Measurements from ENCODE around the gene ASB8.

The ASB8 gene, protein sequence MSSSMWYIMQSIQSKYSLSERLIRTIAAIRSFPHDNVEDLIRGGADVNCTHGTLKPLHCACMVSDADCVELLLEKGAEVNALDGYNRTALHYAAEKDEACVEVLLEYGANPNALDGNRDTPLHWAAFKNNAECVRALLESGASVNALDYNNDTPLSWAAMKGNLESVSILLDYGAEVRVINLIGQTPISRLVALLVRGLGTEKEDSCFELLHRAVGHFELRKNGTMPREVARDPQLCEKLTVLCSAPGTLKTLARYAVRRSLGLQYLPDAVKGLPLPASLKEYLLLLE

DNA sequence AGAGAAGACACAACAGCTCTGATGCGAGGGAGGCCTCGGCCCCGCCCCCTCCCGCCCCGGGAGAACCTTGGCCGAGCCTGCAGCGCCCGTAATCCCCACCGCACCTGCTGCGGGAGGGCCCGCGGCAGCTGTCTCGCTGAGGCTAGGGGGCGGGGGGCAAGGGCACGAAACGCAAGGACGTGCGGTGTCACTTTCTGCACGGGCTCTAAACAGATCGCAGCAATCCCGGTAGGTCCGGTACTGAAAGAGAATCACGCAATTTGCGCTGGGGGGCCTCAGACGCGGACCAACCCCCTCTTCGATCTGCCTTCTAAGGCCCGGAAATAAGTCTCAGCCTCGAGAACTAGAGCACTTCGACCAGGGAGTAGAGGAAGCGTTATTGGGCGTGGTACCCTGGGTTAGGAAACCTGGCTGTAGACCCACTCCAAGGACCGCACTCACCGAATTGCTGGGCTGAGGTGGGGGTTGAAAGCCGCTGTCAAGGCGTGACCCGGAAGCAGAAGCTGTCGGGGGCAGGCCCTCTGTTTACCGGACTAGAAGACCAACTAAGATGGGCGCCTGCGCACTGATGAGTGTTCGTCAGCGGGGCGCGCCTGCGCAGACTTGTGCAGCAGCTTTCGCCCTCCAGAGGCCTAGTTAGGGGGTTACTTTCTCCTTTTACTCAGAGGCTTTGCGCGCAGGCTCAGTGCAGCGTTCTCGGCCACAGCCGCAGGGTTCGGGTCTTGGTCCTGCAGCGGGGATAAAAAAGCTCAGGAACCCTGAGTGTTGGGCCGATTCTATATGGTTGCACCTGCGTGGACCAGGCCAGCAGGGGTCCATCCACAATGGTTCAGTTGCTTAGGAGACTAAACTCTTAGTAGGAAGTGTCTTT is at the start of gene ASB8:
Gene ASB8 (minus strand): TSS at position 498 of the 871 bp plus-strand sequence. CDS start 4,019 bp downstream, outside the sequence.
- peak within 1 kb of the TSS; percentile 89 to 99 (median 97) for H3K4me3 ChIP-seq (ENCODE audit: low read depth in 1 of 5, low read length in 5 of 5)
- H3K9me3 ChIP-seq (ENCODE audit: control insufficient read depth in 5 of 5, low read length in 5 of 5) = no peaks in the 10 kb centered on the region
- H3K4me1 ChIP-seq (ENCODE audit: control insufficient read depth in 5 of 5, insufficient read depth in 5 of 5, low read length in 5 of 5) = peaks cover 0 to 22% (median 16%) of the 10 kb centered on the region in 5 donors
- H3K9ac ChIP-seq (ENCODE audit: low read length in 5 of 5) = peak within 1 kb of the TSS; percentile 84 to 97 (median 89)
- no peaks in the 10 kb centered on the region for H3K27me3 ChIP-seq (ENCODE audit: control insufficient read depth in 5 of 5, insufficient read depth in 4 of 5, low read length in 5 of 5)
- H3K27ac ChIP-seq (ENCODE audit: low read depth, low read length) = peak within 1 kb of the TSS; percentile 86
- peaks cover 8 to 13% (median 10%) of the 10 kb centered on the region in 5 donors for H3K36me3 ChIP-seq (ENCODE audit: control insufficient read depth in 5 of 5, insufficient read depth in 5 of 5, low read length in 5 of 5)

DNA sequence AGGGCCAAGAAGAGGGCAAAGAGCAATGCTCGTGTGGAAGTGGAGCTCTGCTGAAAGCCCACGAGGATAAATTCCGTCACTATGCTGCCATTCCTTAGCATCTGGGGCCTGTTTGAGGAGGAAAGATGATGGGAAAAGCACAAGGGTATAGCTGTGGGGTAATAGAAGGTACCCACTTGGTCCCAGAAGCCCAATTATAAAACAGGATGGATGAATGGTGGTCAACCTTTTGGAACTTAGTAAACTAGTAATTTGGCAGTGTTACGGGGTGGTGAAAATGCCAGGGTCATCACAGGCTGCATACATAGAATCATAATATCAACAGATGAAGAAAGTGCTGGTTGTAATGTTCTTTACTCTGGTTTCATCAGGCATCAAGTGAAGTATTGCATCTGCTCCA is 45.9 kb upstream of the ASB8 start, which contains the start of gene OR10AD1:
Gene OR10AD1 (minus strand): TSS at position 101 of the 400 bp plus-strand sequence. CDS start 0 bp downstream, at position 101.
- Histone ChIP-seq H3K27ac (ENCODE audit: low read depth, low read length) (no peak within 1 kb of the TSS), H3K4me3 (ENCODE audit: low read depth in 1 of 5, low read length in 5 of 5) (no peak within 1 kb of the TSS), H3K36me3 (ENCODE audit: control insufficient read depth in 5 of 5, insufficient read depth in 5 of 5, low read length in 5 of 5) (peaks cover 0 to 9% (median 0%) of the 10 kb centered on the region in 5 donors), H3K27me3 (ENCODE audit: control insufficient read depth in 5 of 5, insufficient read depth in 4 of 5, low read length in 5 of 5) (no peaks in the 10 kb centered on the region), H3K4me1 (ENCODE audit: control insufficient read depth in 5 of 5, insufficient read depth in 5 of 5, low read length in 5 of 5) (peaks cover 0 to 24% (median 18%) of the 10 kb centered on the region in 5 donors), H3K9ac (ENCODE audit: low read length in 5 of 5) (no peak within 1 kb of the TSS), H3K9me3 (ENCODE audit: control insufficient read depth in 5 of 5, low read length in 5 of 5) (peaks cover 0 to 20% (median 14%) of the 10 kb centered on the region in 5 donors)

DNA sequence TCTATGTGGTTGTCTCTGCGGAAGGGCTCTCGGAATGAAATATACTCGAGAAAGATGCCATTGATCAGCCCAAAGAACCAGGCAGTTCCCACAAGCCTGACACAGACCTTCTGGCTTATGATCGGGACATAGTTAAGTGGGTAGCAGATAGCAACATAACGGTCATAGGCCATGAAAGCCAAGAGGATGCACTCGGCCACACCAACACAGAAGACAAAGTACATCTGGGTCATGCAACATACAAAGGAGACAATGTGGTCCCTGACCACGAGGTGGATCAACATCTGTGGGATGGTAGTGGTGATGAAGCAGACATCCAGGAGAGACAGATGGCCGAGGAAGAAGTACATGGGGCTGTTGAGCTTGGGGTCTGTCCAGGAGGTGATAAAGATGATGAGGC is 45.5 kb upstream of the ASB8 start:
- Histone ChIP-seq H3K36me3 (ENCODE audit: control insufficient read depth in 5 of 5, insufficient read depth in 5 of 5, low read length in 5 of 5) (peaks cover 0 to 9% (median 0%) of the 10 kb centered on the region in 5 donors), H3K9ac (ENCODE audit: low read length in 5 of 5) (no peak overlapping the region), H3K27me3 (ENCODE audit: control insufficient read depth in 5 of 5, insufficient read depth in 4 of 5, low read length in 5 of 5) (no peaks in the 10 kb centered on the region), H3K9me3 (ENCODE audit: control insufficient read depth in 5 of 5, low read length in 5 of 5) (peaks cover 0 to 20% (median 14%) of the 10 kb centered on the region in 5 donors), H3K4me3 (ENCODE audit: low read depth in 1 of 5, low read length in 5 of 5) (no peak overlapping the region), H3K27ac (ENCODE audit: low read depth, low read length) (no peak overlapping the region), H3K4me1 (ENCODE audit: control insufficient read depth in 5 of 5, insufficient read depth in 5 of 5, low read length in 5 of 5) (peaks cover 0 to 26% (median 18%) of the 10 kb centered on the region in 5 donors)

DNA sequence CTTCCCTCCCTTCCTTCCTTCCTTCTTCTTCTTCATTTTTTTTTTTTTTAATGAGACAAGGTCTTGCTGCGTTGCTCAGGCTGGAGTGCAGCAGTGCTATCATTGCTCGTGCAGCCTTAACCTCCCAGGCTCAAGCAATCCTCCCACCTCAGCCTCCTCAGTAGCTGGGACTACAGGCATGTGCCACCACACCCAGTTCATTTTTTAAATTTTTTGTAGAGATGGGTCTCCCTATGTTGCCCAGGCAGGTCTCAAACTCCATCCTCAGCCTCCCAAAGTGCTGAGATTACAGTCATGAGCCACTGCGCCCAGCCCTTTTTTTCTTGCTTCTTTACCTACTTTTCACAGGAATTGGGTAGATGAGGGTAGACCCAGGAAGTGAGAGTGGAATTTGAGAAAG is 44.2 kb upstream of the ASB8 start:
- Histone ChIP-seq H3K9ac (ENCODE audit: low read length in 5 of 5) (no peak overlapping the region), H3K4me1 (ENCODE audit: control insufficient read depth in 5 of 5, insufficient read depth in 5 of 5, low read length in 5 of 5) (peaks cover 0 to 34% (median 18%) of the 10 kb centered on the region in 5 donors), H3K27me3 (ENCODE audit: control insufficient read depth in 5 of 5, insufficient read depth in 4 of 5, low read length in 5 of 5) (no peaks in the 10 kb centered on the region), H3K4me3 (ENCODE audit: low read depth in 1 of 5, low read length in 5 of 5) (no peak overlapping the region), H3K27ac (ENCODE audit: low read depth, low read length) (no peak overlapping the region), H3K36me3 (ENCODE audit: control insufficient read depth in 5 of 5, insufficient read depth in 5 of 5, low read length in 5 of 5) (peaks cover 0 to 9% (median 0%) of the 10 kb centered on the region in 5 donors), H3K9me3 (ENCODE audit: control insufficient read depth in 5 of 5, low read length in 5 of 5) (peaks cover 0 to 15% (median 10%) of the 10 kb centered on the region in 5 donors)

DNA sequence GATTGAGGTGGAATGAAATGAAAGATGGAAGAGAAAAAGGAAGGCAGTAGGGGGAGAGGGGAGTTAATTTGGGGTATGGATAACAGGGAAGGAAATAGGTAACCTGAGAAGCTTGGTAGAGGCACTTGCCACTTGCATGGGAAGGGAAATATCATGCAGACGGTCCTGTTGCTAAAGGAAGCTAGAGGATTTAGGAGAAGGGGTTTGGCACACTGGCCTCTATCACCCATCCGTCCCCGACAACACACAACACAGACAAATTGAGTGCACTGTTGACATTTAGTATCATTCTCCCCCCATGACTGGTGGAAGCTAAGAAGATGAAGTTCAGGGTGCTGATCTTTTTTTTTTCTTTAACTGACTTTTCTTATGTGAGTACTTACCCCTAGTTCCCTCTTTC is 43.8 kb upstream of the ASB8 start:
- Histone ChIP-seq H3K27me3 (ENCODE audit: control insufficient read depth in 5 of 5, insufficient read depth in 4 of 5, low read length in 5 of 5) (no peaks in the 10 kb centered on the region), H3K4me3 (ENCODE audit: low read depth in 1 of 5, low read length in 5 of 5) (no peak overlapping the region), H3K36me3 (ENCODE audit: control insufficient read depth in 5 of 5, insufficient read depth in 5 of 5, low read length in 5 of 5) (peaks cover 0 to 9% (median 0%) of the 10 kb centered on the region in 5 donors), H3K27ac (ENCODE audit: low read depth, low read length) (no peak overlapping the region), H3K9ac (ENCODE audit: low read length in 5 of 5) (no peak overlapping the region), H3K9me3 (ENCODE audit: control insufficient read depth in 5 of 5, low read length in 5 of 5) (peaks cover 0 to 14% (median 10%) of the 10 kb centered on the region in 5 donors), H3K4me1 (ENCODE audit: control insufficient read depth in 5 of 5, insufficient read depth in 5 of 5, low read length in 5 of 5) (peaks cover 0 to 34% (median 18%) of the 10 kb centered on the region in 5 donors)

DNA sequence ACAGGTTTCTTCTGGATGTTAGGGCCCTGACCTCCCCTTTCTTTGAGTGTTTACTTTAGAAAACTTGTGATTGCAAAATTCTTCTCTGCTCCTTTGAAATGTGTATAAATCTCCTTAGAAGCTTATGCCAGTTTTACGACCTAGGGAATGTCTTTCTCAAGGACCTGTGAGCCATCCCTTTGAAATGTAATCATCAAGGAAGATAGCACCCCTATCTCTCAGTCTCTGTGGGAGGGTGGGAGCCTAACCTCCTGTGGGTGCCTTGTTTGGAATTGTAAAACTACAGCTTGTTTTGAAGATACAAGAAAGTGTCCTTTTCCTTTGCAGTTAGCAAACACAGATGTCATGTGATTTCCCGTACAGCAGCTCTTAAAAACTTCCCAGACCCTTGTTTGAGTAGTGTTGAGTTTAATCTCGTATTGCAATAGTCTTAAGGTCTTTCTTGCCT is 42.5 kb upstream of the ASB8 start:
- no peak overlapping the region for H3K4me3 ChIP-seq (ENCODE audit: low read depth in 1 of 5, low read length in 5 of 5)

DNA sequence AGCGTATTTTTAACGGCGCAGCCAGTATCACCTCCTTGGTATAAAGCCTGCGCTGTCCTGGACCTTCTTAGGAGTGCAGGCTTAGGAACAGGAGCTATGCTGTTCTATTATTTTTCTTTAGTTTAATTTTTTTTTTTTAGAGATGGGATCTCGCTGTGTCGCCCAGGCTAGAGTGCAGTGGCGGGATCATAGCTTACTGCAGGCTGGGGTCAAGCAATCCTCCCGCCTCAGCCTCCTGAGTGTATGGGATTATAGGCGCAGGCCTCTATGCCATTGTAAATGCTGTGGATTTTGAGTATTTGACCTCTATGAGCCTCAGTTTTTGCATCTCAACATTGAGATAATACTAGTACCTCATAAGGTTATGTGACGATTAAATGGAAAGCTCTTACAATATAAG is 41.7 kb upstream of the ASB8 start:
- H3K36me3 ChIP-seq (ENCODE audit: control insufficient read depth in 5 of 5, insufficient read depth in 5 of 5, low read length in 5 of 5) = no peaks in the 10 kb centered on the region
- peak overlapping the region in 4 of 5 donors; percentile 89 to 100 (median 98) for H3K9ac ChIP-seq (ENCODE audit: low read length in 5 of 5)
- H3K27me3 ChIP-seq (ENCODE audit: control insufficient read depth in 5 of 5, insufficient read depth in 4 of 5, low read length in 5 of 5) = peaks cover 0 to 4% (median 0%) of the 10 kb centered on the region in 5 donors
- peak overlapping the region; percentile 77 to 98 (median 92) for H3K4me3 ChIP-seq (ENCODE audit: low read depth in 1 of 5, low read length in 5 of 5)
- H3K27ac ChIP-seq (ENCODE audit: low read depth, low read length) = peak overlapping the region; percentile 99
- H3K4me1 ChIP-seq (ENCODE audit: control insufficient read depth in 5 of 5, insufficient read depth in 5 of 5, low read length in 5 of 5) = peaks cover 0 to 34% (median 18%) of the 10 kb centered on the region in 5 donors
- H3K9me3 ChIP-seq (ENCODE audit: control insufficient read depth in 5 of 5, low read length in 5 of 5) = peaks cover 0 to 6% (median 4%) of the 10 kb centered on the region in 5 donors

More for the DNA sequence above, 42.5 kb upstream of the ASB8 start:
- Histone ChIP-seq H3K27me3 (ENCODE audit: control insufficient read depth in 5 of 5, insufficient read depth in 4 of 5, low read length in 5 of 5) (no peaks in the 10 kb centered on the region), H3K36me3 (ENCODE audit: control insufficient read depth in 5 of 5, insufficient read depth in 5 of 5, low read length in 5 of 5) (peaks cover 0 to 5% (median 0%) of the 10 kb centered on the region in 5 donors), H3K9me3 (ENCODE audit: control insufficient read depth in 5 of 5, low read length in 5 of 5) (peaks cover 0 to 8% (median 5%) of the 10 kb centered on the region in 5 donors), H3K9ac (ENCODE audit: low read length in 5 of 5) (peak overlapping the region in 2 of 5 donors; percentile 43 to 97), H3K4me1 (ENCODE audit: control insufficient read depth in 5 of 5, insufficient read depth in 5 of 5, low read length in 5 of 5) (peaks cover 0 to 34% (median 18%) of the 10 kb centered on the region in 5 donors), H3K27ac (ENCODE audit: low read depth, low read length) (peak overlapping the region; percentile 99)

DNA sequence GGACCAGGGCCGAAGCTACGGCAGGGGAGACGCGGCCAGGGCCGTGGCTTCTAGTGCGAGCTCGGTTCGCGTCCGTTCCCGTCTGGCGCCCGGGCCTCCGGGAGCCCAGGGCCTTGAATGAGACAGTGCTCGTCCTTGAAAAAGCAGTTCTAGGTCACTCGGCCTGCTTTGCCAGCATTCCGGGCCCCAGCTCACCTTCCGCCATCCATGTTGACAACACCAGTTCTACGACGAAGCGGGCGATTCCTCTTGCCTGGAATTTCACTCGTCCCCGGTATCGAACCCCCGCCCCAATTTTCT is 41.3 kb upstream of the ASB8 start:
- Histone ChIP-seq H3K36me3 (ENCODE audit: control insufficient read depth in 5 of 5, insufficient read depth in 5 of 5, low read length in 5 of 5) (no peaks in the 10 kb centered on the region), H3K27ac (ENCODE audit: low read depth, low read length) (peak overlapping the region; percentile 99), H3K9ac (ENCODE audit: low read length in 5 of 5) (peak overlapping the region; percentile 89 to 100 (median 99)), H3K9me3 (ENCODE audit: control insufficient read depth in 5 of 5, low read length in 5 of 5) (peaks cover 0 to 4% (median 0%) of the 10 kb centered on the region in 5 donors), H3K27me3 (ENCODE audit: control insufficient read depth in 5 of 5, insufficient read depth in 4 of 5, low read length in 5 of 5) (peaks cover 0 to 4% (median 0%) of the 10 kb centered on the region in 5 donors), H3K4me1 (ENCODE audit: control insufficient read depth in 5 of 5, insufficient read depth in 5 of 5, low read length in 5 of 5) (peaks cover 0 to 34% (median 18%) of the 10 kb centered on the region in 5 donors), H3K4me3 (ENCODE audit: low read depth in 1 of 5, low read length in 5 of 5) (peak overlapping the region; percentile 77 to 98 (median 92))

DNA sequence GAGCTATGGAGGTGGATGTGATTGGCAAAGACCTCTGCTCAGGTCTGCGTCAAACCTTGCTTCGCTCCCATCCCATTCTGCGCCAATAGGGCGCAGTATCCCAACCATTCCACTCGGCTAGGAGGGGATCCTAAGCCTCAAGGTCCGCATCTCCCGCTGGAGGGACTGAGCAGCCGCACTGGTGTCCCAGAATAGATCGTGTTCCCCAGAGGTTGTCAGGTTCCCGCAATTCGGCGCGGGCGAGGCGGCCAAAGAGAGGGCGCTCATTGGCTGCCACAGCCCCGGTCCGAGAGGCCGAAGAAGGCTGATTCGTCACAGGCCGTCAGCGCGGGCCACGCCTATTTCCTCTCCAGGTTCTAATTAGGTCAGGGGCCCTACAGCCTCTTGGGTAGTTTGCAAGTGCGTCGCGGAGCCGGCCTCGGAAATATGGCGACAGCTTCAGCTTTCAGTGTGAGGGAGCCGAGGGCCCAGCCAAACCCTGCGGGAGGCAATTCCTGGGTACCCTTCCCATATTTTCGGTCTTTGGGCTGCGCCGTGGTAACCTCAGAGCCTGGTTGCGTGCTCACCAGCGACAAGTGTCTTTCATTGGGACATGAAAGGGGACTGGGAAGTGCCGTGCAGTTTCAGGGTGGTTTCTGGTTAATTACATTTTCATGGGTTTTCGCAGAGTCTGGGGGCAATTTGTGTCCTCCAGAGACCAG is 40.8 kb upstream of the ASB8 start:
- Histone ChIP-seq H3K9me3 (ENCODE audit: control insufficient read depth in 5 of 5, low read length in 5 of 5) (peaks cover 0 to 3% (median 0%) of the 10 kb centered on the region in 5 donors), H3K9ac (ENCODE audit: low read length in 5 of 5) (peak overlapping the region; percentile 89 to 100 (median 99)), H3K27ac (ENCODE audit: low read depth, low read length) (peak overlapping the region; percentile 99), H3K36me3 (ENCODE audit: control insufficient read depth in 5 of 5, insufficient read depth in 5 of 5, low read length in 5 of 5) (no peaks in the 10 kb centered on the region), H3K4me3 (ENCODE audit: low read depth in 1 of 5, low read length in 5 of 5) (peak overlapping the region; percentile 77 to 98 (median 92)), H3K4me1 (ENCODE audit: control insufficient read depth in 5 of 5, insufficient read depth in 5 of 5, low read length in 5 of 5) (peaks cover 0 to 34% (median 18%) of the 10 kb centered on the region in 5 donors), H3K27me3 (ENCODE audit: control insufficient read depth in 5 of 5, insufficient read depth in 4 of 5, low read length in 5 of 5) (peaks cover 0 to 4% (median 0%) of the 10 kb centered on the region in 5 donors)
